Lung (tissue), 12 donors: ENCODE measurements around the gene BTBD1. TPM values are rescaled to one million over a fixed set of nuclear protein-coding genes. Genes with fewer than 3 reads are reported as not detected.
A peak's percentile ranks its signal among the peaks of the same experiment; 100 is the strongest.

Source experiments
- ATAC-seq: fragments of 200-7000 bp; cut with Tn5 transposase; one replicate; pipeline ENCODE4 v1.9.1; 2020; ENCODE audit warnings: moderate number of reproducible peaks; ENCODE audit not compliant: insufficient read depth, low FRiP score
- DNase-seq, 3 donors: peaks; one replicate each; pipeline ENCODE4 v3.0.0-alpha.2; 2013 to 2017
- H3K27ac ChIP-seq, 2 donors: one replicate each; pipeline ENCODE4 v1.5.1; 2013; ENCODE audit warnings: mild to moderate bottlenecking in 2 of 2, moderate library complexity in 2 of 2, control low read depth in 1 of 2, inconsistent platforms in 1 of 2, low read depth in 1 of 2, low read length in 1 of 2
- H3K27me3 ChIP-seq, 3 donors: one replicate each; pipeline ENCODE4 v1.5.1; 2013; ENCODE audit warnings: low read length in 2 of 3; ENCODE audit not compliant: control insufficient read depth in 3 of 3, insufficient read depth in 3 of 3
- H3K36me3 ChIP-seq, 4 donors: one replicate each; pipeline ENCODE4 v1.5.1; 2013; ENCODE audit warnings: low read length in 4 of 4, mild to moderate bottlenecking in 1 of 4, moderate library complexity in 1 of 4; ENCODE audit not compliant: control insufficient read depth in 4 of 4, insufficient read depth in 4 of 4
- H3K4me1 ChIP-seq, 5 donors: one replicate each; pipeline ENCODE4 v1.5.1; 2013; ENCODE audit warnings: low read length in 5 of 5, mild to moderate bottlenecking in 2 of 5, moderate library complexity in 1 of 5; ENCODE audit not compliant: control insufficient read depth in 5 of 5, insufficient read depth in 5 of 5
- H3K4me3 ChIP-seq: one replicate; pipeline ENCODE4 v1.5.1; 2013; ENCODE audit warnings: mild to moderate bottlenecking, control low read depth, moderate library complexity
- H3K9ac ChIP-seq, 2 donors: one replicate each; pipeline ENCODE4 v1.5.1; 2013; ENCODE audit warnings: low read length in 2 of 2, control low read depth in 1 of 2; ENCODE audit not compliant: insufficient read depth in 1 of 2
- H3K9me3 ChIP-seq, 4 donors: one replicate each; pipeline ENCODE4 v1.5.1; 2013; ENCODE audit warnings: low read length in 3 of 4, mild to moderate bottlenecking in 1 of 4, moderate library complexity in 1 of 4; ENCODE audit not compliant: control insufficient read depth in 4 of 4, insufficient read depth in 3 of 4
- CTCF ChIP-seq: IDR thresholded peaks from 2 replicates; pipeline ENCODE4 v1.5.1; 2012; ENCODE audit warnings: mild to moderate bottlenecking; ENCODE audit errors: control extremely low read depth, extremely low read depth
- WGBS, 2 donors: extraction: QIAGEN DNeasy Blood & Tissue Kit; methylation state at CpG; one replicate each; pipeline ENCODE4 v1.1.7; 2013; 5-methylcytosine and 5-hydroxymethylcytosine counted together
- polyA plus RNA-seq, 2 donors: library from polyadenylated mRNA; stranded (reverse); fragments of 200-250 nt; gene quantifications; one replicate each; pipeline ENCODE4 v1.2.1, GENCODE V29; 2013
- total RNA-seq, 2 donors: library from RNA; depleted of rRNA in 1 of 2; stranded (reverse); fragments of >200 nt in 1 of 2; gene quantifications; one replicate each; pipeline ENCODE4 v1.2.1, GENCODE V29; 2014 to 2021
- donor health status: control.
- donor health status: control.
- donor health status: Bipolar disorder and iron deficiency.
- donor health status: healthy.
- donor health status: DM: yes; HTN: yes; CAD: no.

The BTBD1 gene
- total and polyA plus RNA-seq, 4 donors, result 10.7 to 71.0 (median 37.0) TPM

GRCh38 chr15:83114856-83115255, 47.8 kb upstream of the BTBD1 start:
- DNase-seq, result no peak
- Histone ChIP-seq H3K4me1 (peaks cover 0 to 15% (median 0%) of the 10 kb centered on the region in 5 donors), H3K4me3 (no peak overlapping the region), H3K9ac (no peak overlapping the region), H3K9me3 (no peaks in the 10 kb centered on the region), H3K36me3 (peaks cover 0 to 12% (median 0%) of the 10 kb centered on the region in 4 donors), H3K27me3 (peaks cover 0 to under 1% (median 0%) of the 10 kb centered on the region in 3 donors), H3K27ac (no peak overlapping the region)
- no peak for TF ChIP-seq CTCF
- WGBS, 2 donors, result 97 to 100% methylated on average over 6 of the region's 6 CpGs
- no peak for ATAC-seq

GRCh38 chr15:83113881-83114674, 47.0 kb upstream of the BTBD1 start:
- Histone ChIP-seq H3K4me3 (no peak overlapping the region), H3K27me3 (peaks cover 0 to 4% (median 3%) of the 10 kb centered on the region in 3 donors), H3K36me3 (peaks cover 0 to 8% (median 0%) of the 10 kb centered on the region in 4 donors), H3K4me1 (peaks cover 0 to 21% (median 0%) of the 10 kb centered on the region in 5 donors), H3K27ac (peak overlapping the region in 1 of 2 donors; percentile 11), H3K9ac (no peak overlapping the region), H3K9me3 (no peaks in the 10 kb centered on the region)
- TF ChIP-seq CTCF, result no peak
- ATAC-seq, result no peak
- no peak for DNase-seq
- WGBS, 2 donors, result 85 to 92% methylated on average over 5 of the region's 5 CpGs

- no peak for TF ChIP-seq CTCF
Observed at GRCh38 chr15:83112956-83113299, 45.9 kb upstream of the BTBD1 start.

More at GRCh38 chr15:83112956-83113299, 45.9 kb upstream of the BTBD1 start:
- WGBS, 2 donors, result 49 to 58% methylated on average over 3 of the region's 3 CpGs
- DNase-seq, result no peak
- Histone ChIP-seq H3K4me1 (peaks cover 0 to 31% (median 0%) of the 10 kb centered on the region in 5 donors), H3K9me3 (no peaks in the 10 kb centered on the region), H3K27me3 (peaks cover 0 to 15% (median 10%) of the 10 kb centered on the region in 3 donors), H3K9ac (no peak overlapping the region), H3K4me3 (no peak overlapping the region), H3K27ac (peak overlapping the region in 1 of 2 donors; percentile 11), H3K36me3 (peaks cover 0 to 6% (median 0%) of the 10 kb centered on the region in 4 donors)
- ATAC-seq, result no peak
